ENCODE data around the gene AKNA.

The AKNA gene

GRCh38 chr9:114300153-114300845 lies 87.5 kb downstream of the AKNA start:
- no peaks in the 10 kb centered on the region for H3K9me3 ChIP-seq (replicated peaks; ENCODE audit: insufficient read depth, low read length)
- H3F3A ChIP-seq (ENCODE audit: insufficient read depth, low read length): no peaks in the 10 kb centered on the region
- DNase-seq: no peak
- no peak overlapping the region for H3K4me2 ChIP-seq (ENCODE audit: low read depth, low read length)
- no peak overlapping the region for H3K4me3 ChIP-seq (ENCODE audit: low read length)
- H3K9ac ChIP-seq (ENCODE audit: low read length): no peak overlapping the region
- H3K4me1 ChIP-seq (ENCODE audit: low read length): no peaks in the 10 kb centered on the region
- no peaks in the 10 kb centered on the region for H4K20me1 ChIP-seq (ENCODE audit: insufficient read depth, low read length)
- H3K79me2 ChIP-seq (ENCODE audit: low read length): no peaks in the 10 kb centered on the region
- H2AFZ ChIP-seq (ENCODE audit: low read length): no peak overlapping the region
- no peaks in the 10 kb centered on the region for H3K9me2 ChIP-seq (replicated peaks; ENCODE audit: insufficient read depth, low read length)
- H3K27ac ChIP-seq (ENCODE audit: low read length): no peak overlapping the region
- H3K36me3 ChIP-seq (replicated peaks; ENCODE audit: insufficient read depth, low read length): no peaks in the 10 kb centered on the region
- no peaks in the 10 kb centered on the region for H3K27me3 ChIP-seq (replicated peaks; ENCODE audit: insufficient read depth, low read length)
- TF ChIP-seq EZH2 (optimal IDR thresholded peaks at IDR 0.05; ENCODE audit: low read depth, low read length): no peak
- TF ChIP-seq, protein P1, sequence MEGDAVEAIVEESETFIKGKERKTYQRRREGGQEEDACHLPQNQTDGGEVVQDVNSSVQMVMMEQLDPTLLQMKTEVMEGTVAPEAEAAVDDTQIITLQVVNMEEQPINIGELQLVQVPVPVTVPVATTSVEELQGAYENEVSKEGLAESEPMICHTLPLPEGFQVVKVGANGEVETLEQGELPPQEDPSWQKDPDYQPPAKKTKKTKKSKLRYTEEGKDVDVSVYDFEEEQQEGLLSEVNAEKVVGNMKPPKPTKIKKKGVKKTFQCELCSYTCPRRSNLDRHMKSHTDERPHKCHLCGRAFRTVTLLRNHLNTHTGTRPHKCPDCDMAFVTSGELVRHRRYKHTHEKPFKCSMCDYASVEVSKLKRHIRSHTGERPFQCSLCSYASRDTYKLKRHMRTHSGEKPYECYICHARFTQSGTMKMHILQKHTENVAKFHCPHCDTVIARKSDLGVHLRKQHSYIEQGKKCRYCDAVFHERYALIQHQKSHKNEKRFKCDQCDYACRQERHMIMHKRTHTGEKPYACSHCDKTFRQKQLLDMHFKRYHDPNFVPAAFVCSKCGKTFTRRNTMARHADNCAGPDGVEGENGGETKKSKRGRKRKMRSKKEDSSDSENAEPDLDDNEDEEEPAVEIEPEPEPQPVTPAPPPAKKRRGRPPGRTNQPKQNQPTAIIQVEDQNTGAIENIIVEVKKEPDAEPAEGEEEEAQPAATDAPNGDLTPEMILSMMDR (IDR thresholded peaks at IDR 0.05; ENCODE audit: low read length): no peak
- no peak for TF ChIP-seq EZH2phosphoT487 (IDR thresholded peaks at IDR 0.05; ENCODE audit: low read length)

- no peaks in the 10 kb centered on the region for H4K20me1 ChIP-seq (ENCODE audit: insufficient read depth, low read length)
- H3K27me3 ChIP-seq (replicated peaks; ENCODE audit: insufficient read depth, low read length): no peaks in the 10 kb centered on the region
- TF ChIP-seq, protein P1 (IDR thresholded peaks at IDR 0.05; ENCODE audit: low read length): no peak
- TF ChIP-seq EZH2 (optimal IDR thresholded peaks at IDR 0.05; ENCODE audit: low read depth, low read length) (no peak), EZH2phosphoT487 (IDR thresholded peaks at IDR 0.05; ENCODE audit: low read length) (no peak)
- no peaks in the 10 kb centered on the region for H3K36me3 ChIP-seq (replicated peaks; ENCODE audit: insufficient read depth, low read length)
- no peaks in the 10 kb centered on the region for H3K79me2 ChIP-seq (ENCODE audit: low read length)
- no peaks in the 10 kb centered on the region for H3K9me3 ChIP-seq (replicated peaks; ENCODE audit: insufficient read depth, low read length)
- no peak overlapping the region for H3K9ac ChIP-seq (ENCODE audit: low read length)
- DNase-seq: no peak
- H3F3A ChIP-seq (ENCODE audit: insufficient read depth, low read length): no peaks in the 10 kb centered on the region
- H3K4me2 ChIP-seq (ENCODE audit: low read depth, low read length): no peak overlapping the region
- no peak overlapping the region for H3K27ac ChIP-seq (ENCODE audit: low read length)
- H3K9me2 ChIP-seq (replicated peaks; ENCODE audit: insufficient read depth, low read length): no peaks in the 10 kb centered on the region
- no peak overlapping the region for H2AFZ ChIP-seq (ENCODE audit: low read length)
- H3K4me1 ChIP-seq (ENCODE audit: low read length): no peaks in the 10 kb centered on the region
- H3K4me3 ChIP-seq (ENCODE audit: low read length): no peak overlapping the region
Measured at GRCh38 chr9:114299286-114300152, 88.3 kb downstream of the AKNA start.

GRCh38 chr9:114296338-114296737 lies 91.4 kb downstream of the AKNA start:
- H3K4me1 ChIP-seq (ENCODE audit: low read length): no peaks in the 10 kb centered on the region
- H2AFZ ChIP-seq (ENCODE audit: low read length): no peak overlapping the region
- H3K36me3 ChIP-seq (replicated peaks; ENCODE audit: insufficient read depth, low read length): no peaks in the 10 kb centered on the region

More at GRCh38 chr9:114296338-114296737, 91.4 kb downstream of the AKNA start:
- Histone ChIP-seq H3F3A (ENCODE audit: insufficient read depth, low read length) (no peaks in the 10 kb centered on the region), H3K9me3 (replicated peaks; ENCODE audit: insufficient read depth, low read length) (no peaks in the 10 kb centered on the region), H4K20me1 (ENCODE audit: insufficient read depth, low read length) (no peaks in the 10 kb centered on the region), H3K9ac (ENCODE audit: low read length) (no peak overlapping the region), H3K27ac (ENCODE audit: low read length) (no peak overlapping the region), H3K4me3 (ENCODE audit: low read length) (no peak overlapping the region), H3K9me2 (replicated peaks; ENCODE audit: insufficient read depth, low read length) (no peaks in the 10 kb centered on the region), H3K27me3 (replicated peaks; ENCODE audit: insufficient read depth, low read length) (no peaks in the 10 kb centered on the region), H3K4me2 (ENCODE audit: low read depth, low read length) (no peak overlapping the region), H3K79me2 (ENCODE audit: low read length) (no peaks in the 10 kb centered on the region)
- no peak for DNase-seq
- no peak for TF ChIP-seq EZH2phosphoT487 (IDR thresholded peaks at IDR 0.05; ENCODE audit: low read length)
- TF ChIP-seq, protein P1 (IDR thresholded peaks at IDR 0.05; ENCODE audit: low read length): no peak
- TF ChIP-seq EZH2 (optimal IDR thresholded peaks at IDR 0.05; ENCODE audit: low read depth, low read length): no peak
